Pancreas (tissue), 10 donors: ENCODE measurements around the gene MACROD2. TPM values are rescaled to one million over a fixed set of nuclear protein-coding genes. Genes with fewer than 3 reads are reported as not detected.
A peak's percentile ranks its signal among the peaks of the same experiment; 100 is the strongest.

Experiments used
- ATAC-seq, 4 donors: fragments of 200-7000 bp; cut with Tn5 transposase; one replicate each; pipeline versions ENCODE4 v1.8.0 to v1.9.1; 2020; ENCODE audit warnings: mild to moderate bottlenecking in 4 of 4, moderate library complexity in 4 of 4
- DNase-seq, 6 donors: peaks; one replicate each; pipeline ENCODE4 v3.0.0-alpha.2; 2020
- FAIRE-seq: peaks from 2 replicates; lab custom pipeline; 2012; peaks lifted over from hg19 to GRCh38; lab: Jason Lieb, UNC
- H3K27ac ChIP-seq, 4 donors: fragments of 200-600 bp; sonication (generic); 1 replicate in 3 of 4; 2 replicates in 1 of 4; pipeline versions ENCODE4 v1.5.0 to v1.8.0; 2020
- H3K27me3 ChIP-seq, 4 donors: fragments of 200-600 bp; one replicate each; pipeline ENCODE4 v1.8.0; 2021
- H3K36me3 ChIP-seq, 3 donors: fragments of 200-600 bp; sonication (generic) in 1 of 3; one replicate each; pipeline versions ENCODE4 v1.5.0 to v1.8.0; 2020 to 2021
- H3K4me1 ChIP-seq, 3 donors: fragments of 200-600 bp; one replicate each; pipeline ENCODE4 v1.8.0; 2021
- H3K4me3 ChIP-seq, 4 donors: fragments of 200-600 bp; sonication (generic) in 2 of 4; one replicate each; pipeline versions ENCODE4 v1.5.0 to v1.8.0; 2020 to 2021
- H3K9me3 ChIP-seq, 4 donors: fragments of 200-600 bp; one replicate each; pipeline ENCODE4 v1.8.0; 2021
- CTCF ChIP-seq, 4 donors: fragments of 200-600 bp; sonication (generic) in 3 of 4; IDR thresholded peaks; one replicate each; pipeline versions ENCODE4 v1.5.0 to v1.8.0; 2021; ENCODE audit warnings: antibody characterized with exemption in 4 of 4
- WGBS, 2 donors: extraction: QIAGEN DNeasy Blood & Tissue Kit; methylation state at CpG; one replicate each; pipeline ENCODE4 v1.1.7; 2013; 5-methylcytosine and 5-hydroxymethylcytosine counted together
- intact Hi-C, 3 donors: fragments of 100-400 bp; cut with DNase I; formaldehyde crosslinking; loops; one replicate each; pipeline versions ENCODE4 v1.11.1 to v1.14.2; 2022
- polyA plus RNA-seq, 2 donors: library from polyadenylated mRNA; stranded (reverse); fragments of 200-250 nt; gene quantifications; one replicate each; pipeline ENCODE4 v1.2.3, GENCODE V29; 2013
- total RNA-seq, 6 donors: library from RNA; stranded (reverse); fragmentation: NEBNext Ultra II Directional in 4 of 6; extraction: Animal tissue kit (Norgen Biotek cat#: 25700) in 4 of 6; gene quantifications; one replicate each; pipeline versions ENCODE4 v1.2.1 to v1.2.4, GENCODE V29; 2021 to 2023
- donor health status: healthy with polysubstance abuse.
- donor health status: DM: no; HTN: no; CAD: no; lungs with moderate emphysema.
- donor health status: DM: no; HTN: no; CAD: no.
- donor health status: control.
- donor health status: control.
- donor health status: Bipolar disorder and iron deficiency.
- donor health status: DM: yes; HTN: yes; CAD: no.
- donor health status: DM: no; HTN: no; CAD: no.
- donor health status: DM: no; HTN: no; CAD: no.
- donor health status: DM: yes; HTN: yes; CAD: no.

Gene MACROD2
- total and polyA plus RNA-seq, 8 donors = 1.7 to 4.9 (median 2.7) TPM

- ATAC-seq (peak in 2 of 4 donors; percentile 37 to 46), FAIRE-seq (no peak), DNase-seq (no peak)
- no peaks in the 10 kb centered on the region for H3K9me3 ChIP-seq
- TF ChIP-seq CTCF (IDR thresholded peaks at IDR 0.05) = no peak
- intact Hi-C loops = no loop called here
- H3K4me3 ChIP-seq = no peak overlapping the region
- 82 to 84% methylated on average over 3 of the region's 3 CpGs for WGBS, 2 donors
- H3K36me3 ChIP-seq = no peaks in the 10 kb centered on the region
- H3K27me3 ChIP-seq = no peaks in the 10 kb centered on the region
- no peak overlapping the region for H3K27ac ChIP-seq
- H3K4me1 ChIP-seq = peaks cover 0 to 10% (median 0%) of the 10 kb centered on the region in 3 donors
Measured at GRCh38 chr20:14785065-14785743, 789.9 kb downstream of the MACROD2 start.

- Histone ChIP-seq H3K36me3 (no peaks in the 10 kb centered on the region), H3K4me1 (peaks cover 0 to 6% (median 5%) of the 10 kb centered on the region in 3 donors), H3K27ac (no peak overlapping the region), H3K4me3 (no peak overlapping the region), H3K27me3 (no peaks in the 10 kb centered on the region), H3K9me3 (no peaks in the 10 kb centered on the region)
- WGBS, 2 donors = 92 to 93% methylated on average over 2 of the region's 2 CpGs
- FAIRE-seq = no peak
- intact Hi-C loops = no loop called here
- no peak for ATAC-seq
- no peak for DNase-seq
- TF ChIP-seq CTCF (IDR thresholded peaks at IDR 0.05) = no peak
Measured at GRCh38 chr20:14790190-14790589, 794.9 kb downstream of the MACROD2 start.

GRCh38 chr20:14790771-14791620 is 795.7 kb downstream of the MACROD2 start:
- peak in 2 of 4 donors; percentile 65 to 76 for ATAC-seq
- Histone ChIP-seq H3K36me3 (no peaks in the 10 kb centered on the region), H3K4me3 (no peak overlapping the region), H3K4me1 (peaks cover 0 to 5% (median 0%) of the 10 kb centered on the region in 3 donors), H3K9me3 (no peaks in the 10 kb centered on the region), H3K27me3 (no peaks in the 10 kb centered on the region), H3K27ac (no peak overlapping the region)
- intact Hi-C loops = no loop called here
- WGBS, 2 donors = 48 to 53% methylated on average over 10 of the region's 10 CpGs
- FAIRE-seq = no peak
- TF ChIP-seq CTCF (IDR thresholded peaks at IDR 0.05) = no peak
- DNase-seq = peak in 1 of 6 donors; percentile 3

- TF ChIP-seq CTCF (IDR thresholded peaks at IDR 0.05) = no peak
- no peak overlapping the region for H3K27ac ChIP-seq
- no peak for FAIRE-seq
- H3K36me3 ChIP-seq = no peaks in the 10 kb centered on the region
- no peaks in the 10 kb centered on the region for H3K27me3 ChIP-seq
- intact Hi-C loops = no loop called here
- H3K4me1 ChIP-seq = peaks cover 0 to 5% (median 0%) of the 10 kb centered on the region in 3 donors
- WGBS, 2 donors = 90 to 94% methylated on average over 1 of the region's 1 CpG
- DNase-seq = no peak
- no peak for ATAC-seq
- no peaks in the 10 kb centered on the region for H3K9me3 ChIP-seq
- no peak overlapping the region for H3K4me3 ChIP-seq
Measured at GRCh38 chr20:14792915-14793314, 797.6 kb downstream of the MACROD2 start.
